Mesothelial cell of epicardium (in vitro differentiated cells): ENCODE data around the gene DARS1. TPM values are rescaled to one million over a fixed set of nuclear protein-coding genes. Genes with fewer than 3 reads are reported as not detected.

Source experiments
- DNase-seq, 2 experiments: peaks; one replicate each; pipeline ENCODE4 v3.0.0; 2021; ENCODE audit warnings: low spot score in 2 of 2; ENCODE audit not compliant: unreplicated experiment in 2 of 2
- H3K27ac Mint-ChIP-seq: 2 replicates; pipeline ENCODE4 v1.8.0; 2021; ENCODE audit warnings: mixed read lengths
- H3K27me3 Mint-ChIP-seq: 2 replicates; pipeline ENCODE4 v1.8.0; 2021; ENCODE audit warnings: low read depth, mixed read lengths
- H3K36me3 Mint-ChIP-seq: 2 replicates; pipeline ENCODE4 v1.8.0; 2021; ENCODE audit warnings: mixed read lengths
- H3K4me1 Mint-ChIP-seq: 2 replicates; pipeline ENCODE4 v1.8.0; 2021; ENCODE audit warnings: mixed read lengths
- H3K4me3 Mint-ChIP-seq: 2 replicates; pipeline ENCODE4 v1.8.0; 2021; ENCODE audit warnings: mild to moderate bottlenecking, moderate library complexity, mixed read lengths
- H3K9me3 Mint-ChIP-seq: 2 replicates; pipeline ENCODE4 v1.8.0; 2021; ENCODE audit warnings: mixed read lengths
- total RNA-seq: library from RNA; stranded (reverse); gene quantifications from 3 replicates; pipeline ENCODE4 v1.2.1, GENCODE V29; 2021
- TF ChIP-seq, protein P1 (sequence below): fragments of 200-600 bp; sonication (generic); IDR thresholded peaks from one replicate; pipeline ENCODE4 v1.5.0; 2021; ENCODE audit warnings: antibody characterized with exemption; ENCODE audit not compliant: unreplicated experiment

The DARS1 gene
- total RNA-seq, 1 donor from 2014 or later, result 82.6 TPM

GRCh38 chr2:136001131-136001530 is 15.7 kb upstream of the DARS1 start:
- Mint-ChIP-seq H3K4me3 (no peak overlapping the region), H3K27me3 (no peaks in the 10 kb centered on the region), H3K36me3 (peaks cover 3% of the 10 kb centered on the region), H3K9me3 (no peaks in the 10 kb centered on the region), H3K4me1 (peaks cover 8% of the 10 kb centered on the region), H3K27ac (no peak overlapping the region)
- TF ChIP-seq, protein P1, sequence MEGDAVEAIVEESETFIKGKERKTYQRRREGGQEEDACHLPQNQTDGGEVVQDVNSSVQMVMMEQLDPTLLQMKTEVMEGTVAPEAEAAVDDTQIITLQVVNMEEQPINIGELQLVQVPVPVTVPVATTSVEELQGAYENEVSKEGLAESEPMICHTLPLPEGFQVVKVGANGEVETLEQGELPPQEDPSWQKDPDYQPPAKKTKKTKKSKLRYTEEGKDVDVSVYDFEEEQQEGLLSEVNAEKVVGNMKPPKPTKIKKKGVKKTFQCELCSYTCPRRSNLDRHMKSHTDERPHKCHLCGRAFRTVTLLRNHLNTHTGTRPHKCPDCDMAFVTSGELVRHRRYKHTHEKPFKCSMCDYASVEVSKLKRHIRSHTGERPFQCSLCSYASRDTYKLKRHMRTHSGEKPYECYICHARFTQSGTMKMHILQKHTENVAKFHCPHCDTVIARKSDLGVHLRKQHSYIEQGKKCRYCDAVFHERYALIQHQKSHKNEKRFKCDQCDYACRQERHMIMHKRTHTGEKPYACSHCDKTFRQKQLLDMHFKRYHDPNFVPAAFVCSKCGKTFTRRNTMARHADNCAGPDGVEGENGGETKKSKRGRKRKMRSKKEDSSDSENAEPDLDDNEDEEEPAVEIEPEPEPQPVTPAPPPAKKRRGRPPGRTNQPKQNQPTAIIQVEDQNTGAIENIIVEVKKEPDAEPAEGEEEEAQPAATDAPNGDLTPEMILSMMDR, result no peak
- no peak for DNase-seq

- TF ChIP-seq, protein P1, result no peak
- Mint-ChIP-seq H3K27ac (no peak overlapping the region), H3K9me3 (no peaks in the 10 kb centered on the region), H3K36me3 (peaks cover 3% of the 10 kb centered on the region), H3K27me3 (no peaks in the 10 kb centered on the region), H3K4me1 (peaks cover 2% of the 10 kb centered on the region), H3K4me3 (no peak overlapping the region)
- DNase-seq, result no peak
These were observed 15.1 kb upstream of the DARS1 start for GRCh38 chr2:136000502-136000901.

GRCh38 chr2:135999899-136000298 is 14.5 kb upstream of the DARS1 start:
- H3K4me3 Mint-ChIP-seq, result no peak overlapping the region
- no peaks in the 10 kb centered on the region for H3K9me3 Mint-ChIP-seq
- no peak for DNase-seq
- TF ChIP-seq, protein P1, result no peak
- no peak overlapping the region for H3K27ac Mint-ChIP-seq
- no peaks in the 10 kb centered on the region for H3K4me1 Mint-ChIP-seq
- no peaks in the 10 kb centered on the region for H3K27me3 Mint-ChIP-seq
- peaks cover 3% of the 10 kb centered on the region for H3K36me3 Mint-ChIP-seq

GRCh38 chr2:135998879-135999278 is 13.5 kb upstream of the DARS1 start:
- Mint-ChIP-seq H3K27ac (no peak overlapping the region), H3K4me1 (no peaks in the 10 kb centered on the region), H3K9me3 (no peaks in the 10 kb centered on the region), H3K27me3 (no peaks in the 10 kb centered on the region), H3K36me3 (peaks cover 3% of the 10 kb centered on the region), H3K4me3 (no peak overlapping the region)
- TF ChIP-seq, protein P1, result no peak
- DNase-seq, result no peak

- Mint-ChIP-seq H3K4me1 (no peaks in the 10 kb centered on the region), H3K27me3 (no peaks in the 10 kb centered on the region), H3K36me3 (no peaks in the 10 kb centered on the region), H3K4me3 (no peak overlapping the region), H3K27ac (no peak overlapping the region), H3K9me3 (no peaks in the 10 kb centered on the region)
- DNase-seq, result no peak
- TF ChIP-seq, protein P1, result no peak
These were observed 12.0 kb upstream of the DARS1 start for GRCh38 chr2:135997380-135997779.

- H3K27ac Mint-ChIP-seq, result no peak overlapping the region
- TF ChIP-seq, protein P1, result no peak
- no peaks in the 10 kb centered on the region for H3K27me3 Mint-ChIP-seq
- no peak for DNase-seq
- no peaks in the 10 kb centered on the region for H3K9me3 Mint-ChIP-seq
- no peaks in the 10 kb centered on the region for H3K4me1 Mint-ChIP-seq
- no peaks in the 10 kb centered on the region for H3K36me3 Mint-ChIP-seq
- H3K4me3 Mint-ChIP-seq, result no peak overlapping the region
These were observed 10.9 kb upstream of the DARS1 start for GRCh38 chr2:135996304-135996703.
